HFFc6 (cell line): Measurements from ENCODE around the gene GOLGA6L7. TPM values are rescaled to one million over a fixed set of nuclear protein-coding genes. Genes with fewer than 3 reads are reported as not detected.

Experiments used
- DNase-seq: peaks from one replicate; pipeline ENCODE4 v3.0.0-alpha.2; 2018
- H3K27ac Mint-ChIP-seq: 2 replicates; pipeline ENCODE4 v1.8.0; 2020; ENCODE audit warnings: mild to moderate bottlenecking, mixed read lengths
- H3K27me3 Mint-ChIP-seq: 2 replicates; pipeline ENCODE4 v1.8.0; 2021; ENCODE audit warnings: mild to moderate bottlenecking, moderate library complexity, mixed read lengths; ENCODE audit not compliant: insufficient read depth
- H3K36me3 Mint-ChIP-seq: 2 replicates; pipeline ENCODE4 v1.8.0; 2021; ENCODE audit warnings: low read depth, mixed read lengths
- H3K4me1 Mint-ChIP-seq: 2 replicates; pipeline ENCODE4 v1.8.0; 2020; ENCODE audit warnings: low read depth, mixed read lengths
- H3K4me3 Mint-ChIP-seq: 2 replicates; pipeline ENCODE4 v1.8.0; 2020; ENCODE audit warnings: mild to moderate bottlenecking, moderate library complexity, mixed read lengths
- H3K9me3 Mint-ChIP-seq: 2 replicates; pipeline ENCODE4 v1.8.0; 2020; ENCODE audit warnings: mild to moderate bottlenecking, mixed read lengths
- total RNA-seq, 6 experiments: library from RNA; stranded (reverse); fragmentation: NEBNext Ultra II Directional; extraction: Animal tissue kit (Norgen Biotek cat#: 25700); gene quantifications; 2 replicates in 1 of 6; 3 replicates in 5 of 6; pipeline ENCODE4 v1.2.3, GENCODE V29; 2021
- TF ChIP-seq, protein P1 (sequence below): fragments of 200-600 bp; sonication (generic); IDR thresholded peaks from 2 replicates; pipeline ENCODE4 v1.5.0; 2021; ENCODE audit warnings: antibody characterized with exemption, mild to moderate bottlenecking

GOLGA6L7 gene
- total RNA-seq, 6 experiments from 2014 or later, result not detected

DNA sequence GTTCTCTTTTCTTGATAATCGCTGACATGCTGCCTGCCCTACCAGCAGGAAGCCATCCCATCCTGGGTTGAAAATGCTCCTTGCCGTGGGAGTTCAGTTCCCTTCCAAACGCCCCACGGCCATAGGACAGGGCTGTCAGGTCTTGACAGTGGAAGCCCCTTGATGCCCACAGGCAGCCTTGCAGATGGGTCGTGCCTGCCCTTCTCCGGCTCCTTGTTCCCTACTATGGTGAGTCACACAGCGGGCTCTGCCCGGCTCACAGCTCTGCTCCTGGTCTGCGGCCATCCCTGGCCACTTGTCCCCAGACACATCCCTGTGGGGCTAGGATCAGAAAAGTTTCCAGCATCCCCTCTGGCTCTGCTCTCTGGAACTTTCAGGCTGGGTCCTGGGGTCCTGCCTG lies 31.1 kb upstream of the GOLGA6L7 start:
- TF ChIP-seq, protein P1, sequence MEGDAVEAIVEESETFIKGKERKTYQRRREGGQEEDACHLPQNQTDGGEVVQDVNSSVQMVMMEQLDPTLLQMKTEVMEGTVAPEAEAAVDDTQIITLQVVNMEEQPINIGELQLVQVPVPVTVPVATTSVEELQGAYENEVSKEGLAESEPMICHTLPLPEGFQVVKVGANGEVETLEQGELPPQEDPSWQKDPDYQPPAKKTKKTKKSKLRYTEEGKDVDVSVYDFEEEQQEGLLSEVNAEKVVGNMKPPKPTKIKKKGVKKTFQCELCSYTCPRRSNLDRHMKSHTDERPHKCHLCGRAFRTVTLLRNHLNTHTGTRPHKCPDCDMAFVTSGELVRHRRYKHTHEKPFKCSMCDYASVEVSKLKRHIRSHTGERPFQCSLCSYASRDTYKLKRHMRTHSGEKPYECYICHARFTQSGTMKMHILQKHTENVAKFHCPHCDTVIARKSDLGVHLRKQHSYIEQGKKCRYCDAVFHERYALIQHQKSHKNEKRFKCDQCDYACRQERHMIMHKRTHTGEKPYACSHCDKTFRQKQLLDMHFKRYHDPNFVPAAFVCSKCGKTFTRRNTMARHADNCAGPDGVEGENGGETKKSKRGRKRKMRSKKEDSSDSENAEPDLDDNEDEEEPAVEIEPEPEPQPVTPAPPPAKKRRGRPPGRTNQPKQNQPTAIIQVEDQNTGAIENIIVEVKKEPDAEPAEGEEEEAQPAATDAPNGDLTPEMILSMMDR, result no peak
- Mint-ChIP-seq H3K27me3 (peaks cover 3% of the 10 kb centered on the region), H3K4me1 (no peaks in the 10 kb centered on the region), H3K36me3 (no peaks in the 10 kb centered on the region), H3K9me3 (peaks cover 5% of the 10 kb centered on the region; the same call in 1 of the 2 replicates), H3K4me3 (no peak overlapping the region), H3K27ac (no peak overlapping the region)
- no peak for DNase-seq

DNA sequence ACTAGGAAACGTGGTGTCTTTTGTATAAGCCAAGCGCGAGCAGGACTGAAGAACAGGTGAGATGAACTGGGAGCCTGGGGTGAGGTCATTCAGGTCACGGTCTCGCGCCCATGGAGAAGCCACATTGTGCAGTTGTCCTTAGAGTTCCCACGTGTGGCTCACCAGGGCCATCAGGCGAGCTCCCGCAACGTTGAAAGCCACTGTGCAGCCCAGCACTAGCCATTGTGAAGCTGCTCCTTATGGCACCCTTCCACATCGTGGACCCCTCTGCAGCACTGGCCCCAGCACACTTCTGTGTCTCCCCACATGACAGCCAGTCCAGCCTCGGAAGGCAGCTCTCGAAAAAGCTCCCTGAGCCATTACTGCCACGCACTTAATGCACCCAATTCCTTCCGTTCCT lies 29.8 kb upstream of the GOLGA6L7 start:
- H3K36me3 Mint-ChIP-seq, result no peaks in the 10 kb centered on the region
- no peaks in the 10 kb centered on the region for H3K4me1 Mint-ChIP-seq
- H3K9me3 Mint-ChIP-seq, result peaks cover 5% of the 10 kb centered on the region; the same call in 1 of the 2 replicates
- TF ChIP-seq, protein P1, result no peak
- no peak overlapping the region for H3K4me3 Mint-ChIP-seq
- no peak overlapping the region for H3K27ac Mint-ChIP-seq
- no peak for DNase-seq
- H3K27me3 Mint-ChIP-seq, result peaks cover 4% of the 10 kb centered on the region

DNA sequence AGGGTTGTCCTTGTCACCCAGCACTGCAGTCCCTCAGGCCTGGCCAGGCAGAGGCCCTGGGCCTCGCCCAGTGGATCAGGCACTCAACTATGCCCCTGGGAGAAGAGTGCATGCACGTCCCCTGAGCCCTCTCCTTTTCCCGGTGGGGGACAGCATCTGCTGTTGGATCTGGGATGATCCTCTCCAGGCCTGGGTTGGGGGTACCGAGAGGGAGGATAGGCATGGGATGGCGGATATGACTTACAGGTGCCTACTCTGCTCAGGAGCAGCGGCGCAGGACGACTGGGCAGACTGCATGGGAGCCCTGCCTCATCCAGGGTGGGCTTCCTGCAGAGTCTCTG lies 28.4 kb upstream of the GOLGA6L7 start:
- Mint-ChIP-seq H3K4me3 (no peak overlapping the region), H3K4me1 (no peaks in the 10 kb centered on the region)

DNA sequence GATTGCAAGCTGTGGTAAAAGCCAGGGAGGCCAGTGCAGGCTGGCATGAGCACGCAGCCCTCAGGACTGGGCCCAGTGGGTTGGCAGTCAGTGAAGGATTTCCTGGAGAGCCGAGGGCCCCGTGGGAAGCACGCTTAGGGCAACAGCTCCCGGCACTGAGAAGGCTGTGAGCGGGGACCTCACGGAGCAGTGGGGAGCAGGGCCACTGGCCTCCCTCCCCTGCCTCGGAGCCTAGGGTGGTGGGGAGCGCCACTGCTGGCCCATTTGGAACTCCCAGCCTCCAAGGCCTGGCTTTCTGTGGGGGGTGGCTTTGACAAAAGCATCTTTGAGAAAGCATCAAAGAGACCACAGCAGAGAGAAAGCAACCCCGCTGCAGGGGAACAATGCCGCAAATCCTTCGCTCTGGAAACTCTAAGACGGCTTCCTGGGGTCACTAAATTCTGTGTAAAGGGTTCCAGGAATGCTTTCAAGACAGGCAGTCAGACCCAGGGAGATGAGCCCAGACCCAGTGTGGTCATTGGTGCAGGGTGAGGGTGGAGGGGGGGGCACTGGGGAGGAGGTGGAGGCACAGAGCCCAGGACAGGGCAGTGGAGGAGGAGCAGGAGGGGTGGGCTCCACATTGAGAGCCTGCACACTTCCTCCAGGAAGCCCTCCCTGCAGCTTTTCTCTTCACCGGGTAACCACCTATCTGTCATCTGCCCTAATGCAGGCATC lies 27.8 kb upstream of the GOLGA6L7 start:
- no peak overlapping the region for H3K4me3 Mint-ChIP-seq
- H3K27me3 Mint-ChIP-seq, result peaks cover 6% of the 10 kb centered on the region
- TF ChIP-seq, protein P1, result no peak
- H3K4me1 Mint-ChIP-seq, result no peaks in the 10 kb centered on the region
- no peak overlapping the region for H3K27ac Mint-ChIP-seq
- DNase-seq, result no peak
- H3K9me3 Mint-ChIP-seq, result peaks cover 5% of the 10 kb centered on the region; the same call in 1 of the 2 replicates
- no peaks in the 10 kb centered on the region for H3K36me3 Mint-ChIP-seq

More for the DNA sequence above, 28.4 kb upstream of the GOLGA6L7 start:
- Mint-ChIP-seq H3K27me3 (peaks cover 6% of the 10 kb centered on the region), H3K9me3 (peaks cover 5% of the 10 kb centered on the region; the same call in 1 of the 2 replicates), H3K36me3 (no peaks in the 10 kb centered on the region), H3K27ac (no peak overlapping the region)
- TF ChIP-seq, protein P1, result no peak
- no peak for DNase-seq

DNA sequence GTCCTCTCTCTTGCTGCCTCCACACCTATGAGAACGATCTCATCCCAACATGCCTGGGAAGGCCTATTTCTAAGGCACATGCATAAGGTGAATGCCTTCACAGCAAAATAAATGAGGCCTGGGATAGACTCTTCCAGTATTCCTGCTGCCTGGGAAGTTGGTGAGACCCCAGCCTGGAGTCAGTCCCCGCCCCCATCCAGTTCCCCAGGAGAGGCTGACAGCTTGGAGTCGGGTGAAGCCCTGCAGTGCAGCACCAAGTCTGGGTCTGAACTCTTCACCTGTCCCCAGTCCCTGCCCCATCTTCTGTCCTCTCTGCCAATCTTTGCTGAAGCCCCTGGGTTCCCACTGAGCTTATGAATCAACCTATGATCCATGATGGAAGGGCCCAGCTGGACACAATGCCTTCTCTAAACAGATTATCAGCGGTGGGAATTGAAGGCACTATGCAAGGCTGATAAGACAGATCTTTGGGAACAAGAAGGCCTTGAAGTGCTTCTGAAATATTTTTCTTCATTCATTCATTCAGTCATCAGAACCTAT lies 27.1 kb upstream of the GOLGA6L7 start:
- H3K27ac Mint-ChIP-seq, result no peak overlapping the region
- peaks cover 3% of the 10 kb centered on the region for H3K27me3 Mint-ChIP-seq
- no peak overlapping the region for H3K4me3 Mint-ChIP-seq
- H3K9me3 Mint-ChIP-seq, result peaks cover 5% of the 10 kb centered on the region; the same call in 1 of the 2 replicates
- DNase-seq, result no peak
- no peaks in the 10 kb centered on the region for H3K4me1 Mint-ChIP-seq
- TF ChIP-seq, protein P1, result no peak
- H3K36me3 Mint-ChIP-seq, result no peaks in the 10 kb centered on the region
